ENCODE measurements around the gene SNTG2. TPM values are rescaled to one million over a fixed set of nuclear protein-coding genes. Genes with fewer than 3 reads are reported as not detected.

The SNTG2 gene
- total RNA-seq, 1 donor from 2014 or later, result 1.9 TPM

- peaks cover 5% of the 10 kb centered on the region for H3K9me3 ChIP-seq (ENCODE audit: insufficient read depth, low read depth, low read length)
- Mint-ChIP-seq H3K27ac (ENCODE audit: unreplicated experiment) (no peak overlapping the region), H3K36me3 (ENCODE audit: low read depth, unreplicated experiment) (no peaks in the 10 kb centered on the region), H3K9me3 (ENCODE audit: unreplicated experiment) (no peaks in the 10 kb centered on the region), H3K4me3 (ENCODE audit: unreplicated experiment) (no peak overlapping the region), H3K4me1 (ENCODE audit: low read depth, unreplicated experiment) (no peaks in the 10 kb centered on the region), H3K27me3 (ENCODE audit: low read depth, unreplicated experiment) (peaks cover 7% of the 10 kb centered on the region)
- no peak overlapping the region for H3K27ac ChIP-seq (ENCODE audit: low read depth, low read length)
- FAIRE-seq, result no peak
- H3K27me3 ChIP-seq (ENCODE audit: insufficient read depth, low read length), result no peaks in the 10 kb centered on the region
- H3K4me2 ChIP-seq (ENCODE audit: low read length), result no peak overlapping the region
- H2AFZ ChIP-seq (ENCODE audit: low read depth, low read length), result no peak overlapping the region
- TF ChIP-seq CTCF (IDR thresholded peaks at IDR 0.05; ENCODE audit: insufficient read depth, low read depth, low read length), result no peak
- no peak for TF ChIP-seq EZH2 (IDR thresholded peaks at IDR 0.05; ENCODE audit: insufficient read depth, low read length)
- H4K20me1 ChIP-seq (ENCODE audit: insufficient read depth, low read length), result no peaks in the 10 kb centered on the region
- DNase-seq (ENCODE audit: low read depth), result no peak
- H3K79me2 ChIP-seq (ENCODE audit: insufficient read depth, low read length), result no peaks in the 10 kb centered on the region
- no peaks in the 10 kb centered on the region for H3K36me3 ChIP-seq (ENCODE audit: insufficient read depth, low read length)
- H3K4me1 ChIP-seq (ENCODE audit: insufficient read depth, low read length), result no peaks in the 10 kb centered on the region
- no peak overlapping the region for H3K4me3 ChIP-seq (ENCODE audit: insufficient read depth, low read depth, low read length)
- no peak overlapping the region for H3K9ac ChIP-seq (ENCODE audit: low read length)
These were observed 309.1 kb downstream of the SNTG2 start for GRCh38 chr2:1259746-1260145.

DNA sequence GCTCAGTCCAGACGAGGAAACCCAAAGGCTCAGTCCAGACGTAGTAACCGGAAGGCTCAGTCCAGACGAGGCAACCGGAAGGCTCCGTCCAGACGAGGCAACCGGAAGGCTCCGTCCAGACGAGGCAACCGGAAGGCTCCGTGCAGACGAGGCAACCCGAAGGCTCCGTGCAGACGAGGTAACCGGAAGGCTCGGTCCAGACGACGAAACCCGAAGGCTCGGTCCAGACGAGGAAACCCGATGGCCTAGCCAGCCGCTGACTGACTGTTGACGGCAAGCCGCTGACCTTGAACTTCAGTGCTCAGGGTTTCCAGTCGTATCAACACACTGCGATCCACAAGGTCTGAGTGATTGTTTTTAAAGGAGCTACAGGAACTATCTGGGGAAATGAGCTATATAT is 312.0 kb downstream of the SNTG2 start:
- Histone ChIP-seq H3K4me3 (ENCODE audit: insufficient read depth, low read depth, low read length) (no peak overlapping the region), H4K20me1 (ENCODE audit: insufficient read depth, low read length) (no peaks in the 10 kb centered on the region), H3K27ac (ENCODE audit: low read depth, low read length) (no peak overlapping the region), H3K9ac (ENCODE audit: low read length) (no peak overlapping the region), H2AFZ (ENCODE audit: low read depth, low read length) (no peak overlapping the region), H3K79me2 (ENCODE audit: insufficient read depth, low read length) (no peaks in the 10 kb centered on the region), H3K4me2 (ENCODE audit: low read length) (no peak overlapping the region), H3K9me3 (ENCODE audit: insufficient read depth, low read depth, low read length) (no peaks in the 10 kb centered on the region), H3K27me3 (ENCODE audit: insufficient read depth, low read length) (no peaks in the 10 kb centered on the region), H3K36me3 (ENCODE audit: insufficient read depth, low read length) (no peaks in the 10 kb centered on the region), H3K4me1 (ENCODE audit: insufficient read depth, low read length) (no peaks in the 10 kb centered on the region)
- Mint-ChIP-seq H3K36me3 (ENCODE audit: low read depth, unreplicated experiment) (no peaks in the 10 kb centered on the region), H3K27ac (ENCODE audit: unreplicated experiment) (no peak overlapping the region), H3K4me3 (ENCODE audit: unreplicated experiment) (no peak overlapping the region), H3K4me1 (ENCODE audit: low read depth, unreplicated experiment) (no peaks in the 10 kb centered on the region), H3K27me3 (ENCODE audit: low read depth, unreplicated experiment) (peaks cover 20% of the 10 kb centered on the region), H3K9me3 (ENCODE audit: unreplicated experiment) (no peaks in the 10 kb centered on the region)
- FAIRE-seq (no peak), DNase-seq (ENCODE audit: low read depth) (no peak)
- no peak for TF ChIP-seq CTCF (IDR thresholded peaks at IDR 0.05; ENCODE audit: insufficient read depth, low read depth, low read length)
- TF ChIP-seq EZH2 (IDR thresholded peaks at IDR 0.05; ENCODE audit: insufficient read depth, low read length), result no peak

DNA sequence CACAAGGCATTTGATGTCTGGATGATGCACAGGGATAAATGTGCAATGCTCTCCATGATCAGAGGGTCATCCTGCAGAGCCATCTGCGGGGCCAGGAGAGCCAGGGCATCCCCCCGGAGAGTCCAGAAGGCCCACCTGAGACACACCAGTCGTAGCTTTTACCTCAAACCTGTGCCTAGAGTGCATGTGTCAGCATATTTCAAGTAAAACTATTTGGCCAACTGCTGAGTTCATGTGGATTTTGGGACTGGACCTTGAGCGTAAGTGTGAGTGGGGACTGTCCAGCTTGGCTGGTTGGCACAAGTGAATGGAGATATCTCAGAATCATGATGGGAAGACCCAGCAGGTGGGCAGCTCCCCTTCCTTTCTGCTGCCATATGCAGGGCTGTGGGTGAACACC is 314.8 kb downstream of the SNTG2 start:
- no peak for TF ChIP-seq EZH2 (IDR thresholded peaks at IDR 0.05; ENCODE audit: insufficient read depth, low read length)
- no peak for TF ChIP-seq CTCF (IDR thresholded peaks at IDR 0.05; ENCODE audit: insufficient read depth, low read depth, low read length)
- no peak overlapping the region for H3K9ac ChIP-seq (ENCODE audit: low read length)
- Mint-ChIP-seq H3K36me3 (ENCODE audit: low read depth, unreplicated experiment) (no peaks in the 10 kb centered on the region), H3K4me3 (ENCODE audit: unreplicated experiment) (no peak overlapping the region), H3K9me3 (ENCODE audit: unreplicated experiment) (no peaks in the 10 kb centered on the region), H3K27me3 (ENCODE audit: low read depth, unreplicated experiment) (peaks cover 21% of the 10 kb centered on the region), H3K27ac (ENCODE audit: unreplicated experiment) (no peak overlapping the region), H3K4me1 (ENCODE audit: low read depth, unreplicated experiment) (no peaks in the 10 kb centered on the region)
- no peaks in the 10 kb centered on the region for H3K4me1 ChIP-seq (ENCODE audit: insufficient read depth, low read length)
- H3K4me3 ChIP-seq (ENCODE audit: insufficient read depth, low read depth, low read length), result no peak overlapping the region
- H4K20me1 ChIP-seq (ENCODE audit: insufficient read depth, low read length), result no peaks in the 10 kb centered on the region
- H3K9me3 ChIP-seq (ENCODE audit: insufficient read depth, low read depth, low read length), result no peaks in the 10 kb centered on the region
- no peaks in the 10 kb centered on the region for H3K36me3 ChIP-seq (ENCODE audit: insufficient read depth, low read length)
- H3K27ac ChIP-seq (ENCODE audit: low read depth, low read length), result no peak overlapping the region
- no peak overlapping the region for H3K4me2 ChIP-seq (ENCODE audit: low read length)
- FAIRE-seq (no peak), DNase-seq (ENCODE audit: low read depth) (no peak)
- no peaks in the 10 kb centered on the region for H3K79me2 ChIP-seq (ENCODE audit: insufficient read depth, low read length)
- H2AFZ ChIP-seq (ENCODE audit: low read depth, low read length), result no peak overlapping the region
- H3K27me3 ChIP-seq (ENCODE audit: insufficient read depth, low read length), result no peaks in the 10 kb centered on the region
